NCI-H1092 (cell line): ENCODE results near the gene DSN1.
A peak's percentile ranks its signal among the peaks of the same experiment; 100 is the strongest.

Experiments used
- DNase-seq: peaks from one replicate; lab custom pipeline; 2025; lab: John Stamatoyannopoulos, UW

The DSN1 gene

GRCh38 chr20:36754656-36755222 lies 18.8 kb downstream of the DSN1 start:
- DNase-seq: peak; percentile 15

GRCh38 chr20:36752582-36752981 lies 21.0 kb downstream of the DSN1 start:
- no peak for DNase-seq

- peak; percentile 93 for DNase-seq
Measured at GRCh38 chr20:36745927-36746659, 27.5 kb downstream of the DSN1 start, which contains the start of gene NDRG3. TSS of gene NDRG3 (minus strand) at chr20:36746090. CDS start at chr20:36721735, 24,355 bp downstream.

DNA sequence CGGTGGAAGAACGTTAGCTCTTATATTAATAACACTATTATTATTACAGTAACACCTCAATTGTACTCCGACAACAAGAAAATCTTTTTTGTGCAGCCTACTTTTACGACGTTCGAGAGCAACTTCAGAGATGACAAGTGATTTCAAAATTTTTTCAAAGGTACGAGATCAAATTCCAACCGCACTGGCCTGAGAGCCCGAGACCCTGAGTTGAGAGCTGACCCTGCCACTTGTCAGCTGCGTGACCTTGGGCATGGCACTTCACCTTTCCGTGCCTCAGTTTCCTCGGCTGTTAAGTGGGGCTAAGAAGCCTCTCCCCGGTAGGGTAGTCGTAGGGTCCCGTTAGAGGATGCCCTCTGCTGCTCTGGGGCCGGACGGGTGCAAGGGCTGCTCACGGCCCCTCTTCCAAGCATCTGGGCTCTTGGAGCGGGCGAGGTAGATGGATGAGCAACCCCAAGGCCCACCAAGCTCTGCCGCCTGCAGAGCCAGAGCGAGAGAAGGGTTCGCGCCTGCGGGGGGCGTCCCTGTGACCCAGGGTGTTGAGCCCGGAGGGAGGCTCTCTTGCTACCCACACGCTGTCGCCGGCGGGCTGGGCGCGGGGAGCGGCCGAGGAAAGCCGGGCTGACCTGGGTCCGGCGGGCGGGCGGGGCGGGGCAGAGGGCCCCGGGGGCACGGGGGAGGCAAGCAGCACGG lies 28.2 kb downstream of the DSN1 start:
- DNase-seq: no peak

GRCh38 chr20:36744764-36745191 lies 28.8 kb downstream of the DSN1 start:
- no peak for DNase-seq

DNA sequence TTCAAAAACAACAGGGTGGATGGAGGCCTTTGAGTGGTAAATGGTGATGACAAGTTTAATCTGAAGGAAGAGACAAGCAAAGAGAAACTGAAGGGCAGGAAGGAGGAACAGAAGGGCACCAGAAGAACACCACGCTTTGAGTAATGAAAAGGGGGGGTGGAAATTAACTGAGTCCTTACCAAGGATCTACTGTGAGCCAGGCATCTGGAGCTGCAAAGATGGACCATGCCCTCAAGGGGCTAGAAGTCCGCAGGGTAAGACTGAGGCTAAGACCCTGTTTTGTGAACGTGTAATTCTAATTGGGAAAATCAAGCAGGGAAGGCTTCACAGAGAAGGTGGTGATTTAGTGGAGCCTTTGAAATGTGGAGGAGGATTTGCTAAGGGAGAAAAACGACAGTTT lies 29.3 kb downstream of the DSN1 start:
- DNase-seq: no peak

- DNase-seq: no peak
Measured at GRCh38 chr20:36742558-36742957, 31.0 kb downstream of the DSN1 start.

DNA sequence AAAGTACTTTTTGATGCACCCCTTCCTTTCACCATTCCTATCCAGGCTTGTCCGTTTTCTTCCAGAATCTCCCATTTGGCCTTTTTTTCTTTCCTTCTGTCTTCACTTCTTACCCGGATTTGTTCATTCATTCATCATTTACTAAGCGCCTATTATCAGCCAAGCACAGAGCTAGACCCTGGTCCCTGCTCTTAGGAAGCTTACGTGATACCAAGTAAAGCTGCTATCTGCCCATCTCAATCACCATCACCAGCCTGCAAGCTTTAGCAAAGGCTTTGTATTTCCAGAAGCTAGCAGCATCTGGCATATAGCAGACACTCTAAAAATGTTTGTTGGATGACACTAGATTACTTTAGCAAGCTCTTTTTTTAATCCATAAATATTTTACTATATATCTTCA lies 32.5 kb downstream of the DSN1 start:
- no peak for DNase-seq

DNA sequence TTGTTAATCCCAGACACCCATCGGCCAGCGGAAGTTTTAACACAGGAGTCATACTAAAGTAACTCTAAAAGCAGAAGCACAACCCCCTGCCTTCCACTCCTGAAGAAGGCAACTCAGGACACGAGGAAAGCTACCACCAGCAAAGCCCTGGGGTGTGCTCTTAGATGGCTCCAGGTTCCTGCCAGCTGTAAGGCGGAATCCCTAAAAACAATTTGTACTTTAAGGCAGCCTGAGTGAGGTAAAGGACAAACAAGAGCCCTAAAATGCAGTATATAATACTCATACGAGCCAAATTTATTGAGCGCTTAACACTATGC lies 36.4 kb downstream of the DSN1 start:
- no peak for DNase-seq

- DNase-seq: no peak
Measured at GRCh38 chr20:36736451-36737182, 36.9 kb downstream of the DSN1 start.

GRCh38 chr20:36732456-36732855 lies 41.1 kb downstream of the DSN1 start:
- no peak for DNase-seq

DNA sequence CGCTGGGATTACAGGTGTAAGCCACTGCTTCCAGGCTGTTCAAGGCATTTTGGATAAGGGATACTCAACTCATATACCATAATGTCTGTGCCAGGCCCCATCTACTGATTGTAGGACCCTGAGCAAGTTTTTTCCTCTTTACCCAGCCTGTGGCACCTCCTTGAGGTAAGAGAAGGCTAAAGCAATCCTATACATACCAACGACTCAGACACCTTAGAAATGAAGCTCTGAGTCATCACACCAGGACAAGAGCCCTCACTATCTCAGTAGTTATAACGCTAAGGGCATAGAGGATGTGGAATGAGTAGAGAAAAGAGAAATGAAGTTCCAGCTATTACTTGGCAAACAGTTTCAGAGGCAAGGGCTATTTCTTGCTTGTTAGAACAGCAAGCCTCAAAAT lies 44.6 kb downstream of the DSN1 start:
- DNase-seq: no peak

DNA sequence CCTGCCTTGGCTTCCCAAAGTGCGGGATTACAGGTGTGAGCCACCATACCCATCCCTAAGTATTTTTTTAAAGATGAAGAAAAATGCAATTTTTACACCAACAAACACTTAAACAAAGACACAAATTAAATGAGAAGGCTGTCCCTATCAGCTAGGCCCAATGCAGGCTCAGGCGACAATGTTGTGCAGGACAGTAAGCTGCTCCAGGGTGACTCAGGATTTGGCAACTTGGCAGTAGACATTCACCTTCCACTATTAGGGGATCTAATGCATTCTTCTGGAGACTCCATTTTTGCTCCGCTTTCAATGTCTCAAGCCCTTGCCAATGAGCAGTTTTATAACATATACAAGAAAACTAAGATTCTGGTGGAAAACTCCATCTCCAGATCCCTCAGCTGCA lies 47.4 kb downstream of the DSN1 start:
- no peak for DNase-seq

- DNase-seq: no peak
Measured at GRCh38 chr20:36720510-36720909, 53.1 kb downstream of the DSN1 start.

DNA sequence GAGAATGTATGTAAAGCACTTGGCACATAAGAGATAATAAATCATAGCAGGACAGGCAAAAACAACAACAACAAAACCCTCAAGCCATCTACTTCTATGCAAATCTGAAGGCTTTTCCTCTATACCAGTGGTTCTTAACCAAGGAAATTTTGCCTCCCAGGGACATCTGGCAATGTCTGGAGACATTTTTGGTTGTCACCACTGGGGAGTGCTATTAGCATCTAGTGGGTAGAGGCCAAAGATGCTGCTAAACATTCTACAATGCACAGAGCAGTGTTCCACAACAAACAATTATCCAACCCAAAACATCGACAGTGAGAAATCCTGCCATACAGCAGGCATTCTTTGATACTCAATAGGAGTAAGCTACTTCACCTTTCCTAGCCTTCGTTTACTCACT lies 55.9 kb downstream of the DSN1 start:
- DNase-seq: no peak

GRCh38 chr20:36717021-36717420 lies 56.5 kb downstream of the DSN1 start:
- DNase-seq: no peak

GRCh38 chr20:36712775-36713174 lies 60.8 kb downstream of the DSN1 start:
- no peak for DNase-seq

- no peak for DNase-seq
Measured at GRCh38 chr20:36709126-36709525, 64.4 kb downstream of the DSN1 start.

- DNase-seq: no peak
Measured at GRCh38 chr20:36703530-36703929, 70.0 kb downstream of the DSN1 start.
